Hepatic stellate cell (primary cell): Measurements from ENCODE around the gene NAA15.
A peak's percentile ranks its signal among the peaks of the same experiment; 100 is the strongest.
"Not testable (repeated sequence)": the region's sequence is repeated elsewhere in the genome, so short reads cannot be mapped to it uniquely, and the experiment has no call there.

Source experiments
- DNase-seq: peaks from one replicate; pipeline ENCODE4 v3.0.0; 2011; ENCODE audit warnings: low spot score

NAA15 gene

DNA sequence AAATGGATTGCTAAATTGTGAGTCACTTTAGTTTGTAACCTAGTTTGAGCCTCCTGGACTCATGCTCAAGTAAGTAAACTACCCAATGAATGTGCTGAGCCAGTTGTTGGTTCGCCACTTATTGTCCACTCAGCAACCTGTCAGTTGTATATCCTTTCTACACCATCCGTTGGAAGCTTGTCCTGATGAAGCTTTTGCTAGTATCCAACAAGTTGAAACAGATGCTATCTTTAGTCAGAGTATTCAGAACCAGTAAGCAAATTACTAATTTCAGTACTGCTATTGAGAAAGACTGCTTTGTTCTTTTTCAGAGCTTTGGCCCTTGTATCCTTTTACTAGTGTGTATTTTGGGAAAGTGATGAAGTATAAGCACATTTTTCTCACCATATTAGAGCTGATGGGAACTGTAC lies 4.3 kb upstream of the NAA15 start:
- DNase-seq = no peak

DNA sequence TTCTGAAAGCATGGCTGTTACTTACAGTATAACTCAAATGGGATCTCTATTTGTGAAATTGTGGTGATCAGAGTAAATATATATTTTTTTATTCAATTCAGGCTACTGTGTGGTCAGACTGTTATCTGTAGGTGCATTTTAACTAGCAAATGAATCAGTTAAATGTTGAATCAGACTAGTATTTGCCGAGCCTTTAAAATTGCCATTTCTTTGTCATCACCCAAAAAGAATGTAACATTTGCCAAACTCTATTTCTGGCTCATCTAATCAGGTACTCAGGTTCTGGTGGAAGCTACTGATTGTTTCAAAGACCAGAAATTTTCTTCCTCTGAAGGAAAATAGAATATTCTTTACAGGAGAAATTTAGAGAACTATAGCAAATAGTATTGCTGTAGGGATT lies 1.8 kb upstream of the NAA15 start:
- no peak for DNase-seq

DNA sequence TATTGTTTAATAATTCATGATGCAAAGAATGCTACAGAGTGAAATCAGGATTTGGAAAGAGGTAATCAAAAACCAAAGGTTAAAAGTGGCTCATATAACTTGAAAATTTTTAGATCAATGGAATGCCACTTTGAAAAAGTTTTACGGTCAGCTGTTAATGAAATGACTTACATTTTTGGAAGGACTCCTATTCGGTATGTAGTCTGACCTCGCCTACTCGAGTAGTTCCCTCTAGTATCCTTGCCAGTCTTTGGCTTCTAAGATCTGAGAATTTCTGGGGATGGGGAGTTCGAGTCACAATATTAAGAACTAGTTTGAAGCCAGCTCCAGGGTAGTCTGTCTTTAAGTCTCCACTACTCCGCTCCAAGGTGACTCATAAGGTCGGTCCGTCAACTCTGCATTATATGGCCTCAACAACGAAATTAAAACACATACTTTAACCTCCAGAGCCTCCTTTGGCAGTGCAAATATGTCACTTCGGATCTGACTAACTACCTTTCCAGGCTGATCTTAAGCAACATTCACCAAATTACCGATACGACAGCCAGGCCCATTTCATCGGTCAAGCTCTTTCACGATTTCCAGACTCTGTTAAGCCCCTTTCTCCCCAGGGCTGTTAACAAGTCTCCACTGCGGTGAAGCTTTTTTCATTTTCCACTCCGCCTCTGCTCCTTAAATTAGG lies 733 bp upstream of the NAA15 start:
- no peak for DNase-seq

DNA sequence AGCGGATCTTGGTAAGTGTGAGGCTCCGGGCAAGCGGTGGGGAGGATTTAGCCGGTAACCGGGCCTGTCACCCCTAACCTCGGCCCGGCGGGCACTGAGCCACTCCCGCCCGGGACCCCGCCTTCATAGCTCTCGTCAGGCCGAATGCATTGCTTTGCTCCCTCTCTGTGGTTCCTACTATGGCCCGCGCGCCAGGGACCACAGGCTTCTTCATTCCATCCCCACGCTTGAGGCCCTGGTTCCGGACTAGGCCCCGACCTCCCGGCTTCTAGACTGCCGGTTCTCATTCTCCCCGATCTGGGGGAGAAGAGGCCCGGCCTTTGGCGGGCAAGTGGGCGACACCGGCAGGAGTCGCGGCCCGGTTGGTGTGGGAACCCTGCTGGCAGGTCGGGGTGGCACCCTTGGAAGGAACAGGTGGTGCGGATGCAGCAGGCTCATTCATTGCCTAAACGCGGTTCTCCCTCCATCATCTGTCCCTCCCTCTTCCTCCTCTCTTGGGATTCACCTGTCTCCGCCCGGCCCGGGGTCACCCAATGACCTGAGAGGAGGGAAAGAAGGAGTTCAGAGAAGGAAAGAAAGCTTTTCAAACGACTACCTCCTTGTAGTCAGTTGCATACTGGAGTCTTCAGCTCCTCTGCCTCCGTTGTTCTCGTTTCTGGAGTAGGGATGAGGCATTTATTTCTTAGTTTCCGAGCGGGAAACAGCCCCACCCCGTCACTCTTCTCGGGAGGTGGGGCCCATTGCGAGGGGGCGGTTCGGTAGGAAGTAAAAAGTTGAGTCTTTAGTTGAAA lies 711 bp downstream of the NAA15 start, which contains the start of gene NDUFC1:
Gene NDUFC1 (minus strand): TSS at position 657 of the 791 bp plus-strand sequence. CDS start 6,679 bp downstream, outside the sequence.
- peak; percentile 70 for DNase-seq

DNA sequence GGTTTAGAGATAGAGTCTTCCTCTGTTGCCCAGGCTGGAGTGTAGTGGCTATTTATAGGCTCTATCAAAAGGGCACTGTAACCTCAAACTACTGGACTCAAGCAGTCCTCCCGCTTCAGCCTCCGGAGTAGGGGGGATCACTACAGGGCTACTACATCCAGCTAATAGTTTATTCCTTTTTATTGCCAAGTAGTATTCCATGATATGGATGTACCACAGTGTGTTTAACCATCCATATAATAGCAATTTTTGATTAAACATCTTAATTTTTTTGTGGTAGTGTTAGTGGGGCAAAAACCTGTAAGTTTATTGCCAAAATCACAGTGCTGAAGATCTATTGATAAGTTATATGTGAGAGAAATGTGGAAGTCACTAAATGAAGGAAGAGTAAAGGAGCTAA lies 3.6 kb downstream of the NAA15 start:
- DNase-seq = no peak

DNA sequence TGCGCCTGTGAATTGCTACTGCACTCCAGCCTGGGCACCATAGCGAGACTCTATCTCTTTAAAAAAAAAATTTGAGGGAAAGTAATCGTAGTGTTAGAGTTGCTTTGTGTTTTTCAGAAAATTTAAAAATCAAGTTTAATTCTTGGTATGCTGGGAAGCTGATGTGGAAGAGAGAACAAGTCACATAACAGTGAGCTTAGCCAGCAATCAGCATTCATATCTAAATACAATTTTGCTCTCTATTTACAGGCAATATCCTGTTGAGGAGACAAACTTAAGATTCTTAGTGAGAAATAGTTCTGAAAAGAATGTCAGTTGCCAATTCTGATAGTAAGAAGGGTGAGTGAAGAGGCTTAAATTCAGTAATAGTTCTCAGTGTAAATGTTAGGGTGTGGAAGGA lies 10.6 kb downstream of the NAA15 start:
- DNase-seq = no peak

DNA sequence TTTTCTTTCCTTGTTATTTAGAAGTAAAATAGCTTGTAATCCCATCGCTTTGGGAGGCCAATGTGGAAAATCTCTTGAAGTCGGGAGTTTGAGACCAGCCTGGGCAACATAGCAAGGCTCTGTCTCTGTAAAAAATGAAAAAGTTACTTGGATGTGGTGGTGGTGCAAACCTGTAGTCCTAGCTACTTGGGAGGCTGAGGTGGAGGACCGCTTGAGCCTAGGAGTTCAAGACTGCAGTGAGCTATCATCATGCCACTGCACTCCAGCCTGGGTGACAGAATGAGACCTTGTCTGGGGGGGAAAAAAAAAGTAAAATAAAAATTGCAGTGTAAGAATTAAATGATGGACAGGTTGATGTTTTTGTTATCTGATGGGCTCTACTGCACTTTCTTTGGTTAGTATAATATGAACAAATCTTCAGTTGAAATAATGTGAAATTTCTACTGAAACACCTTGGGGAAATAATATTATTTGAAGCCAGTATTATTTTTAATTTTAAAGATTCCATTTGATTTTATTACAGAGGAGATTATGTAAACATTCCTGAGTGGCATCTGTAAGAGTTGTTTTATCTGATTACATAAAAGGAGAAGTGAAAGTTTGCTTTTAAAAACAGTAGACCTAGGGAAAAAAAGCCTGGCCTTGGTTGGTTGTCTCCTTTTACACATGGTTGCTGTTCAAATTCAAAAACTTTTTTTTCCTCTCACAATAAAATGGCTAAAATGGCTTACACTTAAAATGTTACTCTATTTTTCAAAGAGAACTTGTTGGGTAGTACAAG lies 11.4 kb downstream of the NAA15 start:
- no peak for DNase-seq

DNA sequence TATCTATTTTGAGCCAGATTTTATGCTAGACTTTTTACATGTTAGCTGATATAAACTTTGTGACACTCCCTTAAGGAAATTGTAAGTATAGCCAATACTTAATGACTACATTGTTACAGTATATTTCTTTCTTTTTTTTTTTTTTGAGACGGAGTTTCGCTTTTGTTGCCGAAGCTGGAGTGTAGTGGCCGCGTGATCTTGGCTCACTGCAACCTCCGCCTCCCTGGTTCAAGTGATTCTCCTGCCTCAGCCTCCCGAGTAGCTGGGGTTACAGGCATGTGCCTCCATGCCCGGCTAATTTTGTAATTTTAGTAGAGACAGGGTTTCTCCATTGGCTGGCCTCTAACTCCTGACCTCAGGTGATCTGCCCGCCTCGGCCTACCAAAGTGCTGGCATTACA lies 12.1 kb downstream of the NAA15 start:
- not testable (repeated sequence) for DNase-seq

DNA sequence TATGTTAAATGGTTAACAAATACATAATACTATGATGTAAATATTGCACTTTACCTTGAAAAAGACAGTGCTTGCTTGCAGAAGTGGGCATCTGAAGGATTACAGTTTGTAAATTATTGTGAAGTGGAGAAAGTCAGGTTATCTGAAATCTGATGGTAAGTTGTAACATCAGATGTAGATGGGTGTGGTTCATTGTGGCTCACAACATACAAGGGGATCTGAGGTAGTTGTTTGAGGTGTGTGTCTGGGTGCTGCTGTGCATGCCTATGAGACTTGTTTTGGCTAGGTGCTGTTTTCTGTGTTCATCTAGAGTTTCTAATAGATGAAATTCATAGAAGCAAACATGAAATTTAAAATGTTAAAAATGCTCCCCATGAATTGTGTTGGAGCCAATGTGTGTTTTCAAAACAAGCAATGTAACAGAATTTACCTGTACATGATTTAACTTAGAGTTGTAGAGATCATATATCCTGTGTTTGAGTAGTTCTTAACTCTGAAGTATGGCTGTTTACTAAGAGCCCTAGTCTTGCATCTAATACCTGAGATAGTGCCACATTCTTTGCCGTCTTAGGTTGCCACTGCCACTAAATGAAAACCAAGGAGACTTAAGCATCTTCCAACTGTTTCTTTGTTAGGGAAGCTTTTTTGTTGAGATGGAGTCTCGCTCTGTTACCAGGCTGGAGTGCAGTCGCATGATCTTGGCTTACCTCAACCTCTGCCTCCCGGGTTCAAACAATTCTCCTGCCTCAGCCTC lies 12.9 kb downstream of the NAA15 start:
- no peak for DNase-seq

DNA sequence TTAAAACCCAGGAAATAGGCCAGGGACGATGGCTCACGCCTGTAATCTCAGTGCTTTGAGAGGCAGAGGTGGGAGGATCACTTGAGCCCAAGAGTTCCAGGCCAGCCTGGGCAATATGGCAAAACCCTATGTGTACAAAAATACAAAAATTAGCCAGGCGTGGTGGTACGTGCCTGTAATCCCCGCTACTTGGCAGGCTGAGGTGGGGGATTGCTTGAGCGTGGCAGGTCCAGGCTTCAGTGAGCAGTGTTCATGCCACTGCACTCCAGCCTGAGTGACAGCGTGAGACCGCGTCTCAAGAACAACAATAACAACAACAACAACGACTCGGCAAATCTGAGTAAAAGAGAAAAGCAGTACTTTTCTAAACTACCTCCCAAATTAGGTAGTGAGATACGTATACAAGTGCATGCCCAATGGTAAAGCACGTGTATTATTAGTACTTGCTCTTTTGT lies 13.9 kb downstream of the NAA15 start:
- no peak for DNase-seq

DNA sequence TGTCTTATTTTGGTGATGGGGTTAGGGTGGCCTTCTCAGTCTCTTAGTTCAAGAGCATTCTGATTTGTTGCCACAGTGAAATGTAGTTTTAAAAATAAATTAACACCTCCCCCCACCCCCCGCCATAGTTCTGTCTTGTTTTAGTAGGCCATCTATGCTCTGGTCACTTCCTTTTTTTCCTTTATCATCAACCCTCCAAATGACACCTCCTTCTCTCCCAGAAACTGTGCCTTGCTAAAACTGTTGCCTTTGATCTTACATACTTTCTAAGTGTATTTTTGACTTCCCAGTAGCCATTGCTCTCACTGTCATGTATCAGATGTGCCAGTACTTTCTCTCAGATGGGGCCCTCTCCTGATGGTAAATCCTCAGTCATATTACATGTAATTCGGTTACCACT lies 15.4 kb downstream of the NAA15 start:
- no peak for DNase-seq

DNA sequence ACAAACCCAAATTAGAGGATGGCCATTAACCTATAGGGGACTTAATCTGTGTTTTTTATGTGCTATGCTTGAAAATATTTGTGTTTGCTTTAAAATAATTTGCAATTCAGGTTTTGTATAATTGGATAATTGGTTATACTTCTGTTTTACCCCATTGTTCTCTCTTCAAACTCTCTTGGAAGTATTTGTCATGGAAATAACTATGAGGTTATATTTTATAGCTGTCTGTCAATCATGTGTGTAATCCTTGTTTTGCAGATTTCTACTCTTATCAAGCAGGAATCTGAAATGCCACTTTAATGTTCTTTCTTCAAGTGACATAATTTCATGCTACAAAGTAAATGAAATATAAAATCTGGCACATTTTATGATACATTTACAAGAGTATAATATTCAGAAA lies 16.3 kb downstream of the NAA15 start:
- DNase-seq = no peak

DNA sequence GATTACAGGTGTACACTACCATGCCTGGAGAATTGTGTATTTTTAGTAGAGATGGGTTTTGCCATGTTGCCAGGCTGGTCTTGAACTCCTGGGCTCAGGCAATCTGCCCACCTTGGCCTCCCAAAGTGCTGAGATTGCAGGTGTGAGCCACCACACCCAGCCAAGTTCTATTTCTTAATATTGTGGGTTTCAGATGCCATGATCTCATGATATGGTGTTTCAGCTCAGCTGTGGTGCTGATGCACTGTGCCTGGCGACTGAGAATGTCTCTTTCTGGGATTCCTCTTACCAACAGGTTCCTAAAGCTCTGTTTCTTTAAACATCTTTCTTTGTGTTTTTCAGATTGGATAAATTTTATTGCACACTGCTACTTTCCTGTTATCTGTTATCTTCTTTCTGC lies 18.3 kb downstream of the NAA15 start:
- no peak for DNase-seq

DNA sequence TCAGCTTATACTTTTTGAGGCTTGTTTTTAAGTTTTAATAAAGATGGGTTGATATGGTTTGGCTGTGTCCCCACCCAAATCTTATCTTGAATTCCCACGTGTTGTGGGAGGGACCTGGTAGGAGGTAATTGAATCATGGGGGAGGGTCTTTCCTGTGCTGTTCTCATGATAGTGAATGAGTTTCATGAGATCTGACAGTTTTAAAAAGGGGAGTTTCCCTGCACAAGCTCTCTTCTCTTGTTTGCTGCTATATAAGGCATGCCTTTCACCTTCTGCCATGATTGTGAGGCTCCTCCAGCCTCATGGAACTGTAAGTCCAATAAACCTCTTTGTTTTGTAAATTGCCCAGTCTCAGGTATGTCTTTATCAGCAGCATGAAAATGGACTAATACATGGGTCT lies 20.8 kb downstream of the NAA15 start:
- not testable (repeated sequence) for DNase-seq

DNA sequence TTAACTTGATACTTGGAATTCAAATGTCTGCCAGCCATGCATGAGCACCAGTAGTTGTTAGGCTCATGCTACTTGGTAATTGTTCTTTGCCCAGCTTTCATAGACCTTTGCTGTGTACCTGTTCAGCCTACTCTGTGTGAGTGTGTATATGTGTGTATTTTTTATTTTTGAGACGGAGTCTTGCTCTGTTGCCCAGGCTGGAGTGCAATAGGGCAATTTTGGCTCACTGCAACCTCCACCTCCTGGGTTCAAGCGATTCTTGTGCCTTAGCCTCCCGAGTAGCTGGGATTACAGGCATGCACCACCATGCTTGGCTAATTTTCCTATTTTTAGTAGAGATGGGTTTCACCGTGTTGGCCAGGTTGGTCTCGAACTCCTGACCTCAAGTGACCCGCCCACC lies 21.2 kb downstream of the NAA15 start:
- DNase-seq = not testable (repeated sequence)

DNA sequence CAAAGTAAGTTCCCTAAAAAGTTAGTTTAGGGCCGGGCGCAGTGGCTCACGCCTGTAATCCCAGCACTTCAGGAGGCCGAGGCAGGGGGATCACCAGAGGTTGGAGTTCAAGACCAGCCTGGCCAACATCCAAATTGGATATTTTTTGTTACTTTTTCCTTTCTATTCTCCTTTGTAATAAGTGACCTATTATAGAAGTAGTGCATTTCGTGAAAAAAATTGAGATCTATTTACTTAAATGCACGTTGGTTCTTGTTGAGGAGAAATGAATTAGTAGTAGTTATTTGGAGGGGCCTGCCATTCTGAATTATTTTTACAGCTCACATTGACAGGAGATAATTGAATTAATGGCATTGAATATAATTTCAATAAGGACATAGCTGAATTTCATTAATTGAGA lies 23.3 kb downstream of the NAA15 start:
- no peak for DNase-seq

DNA sequence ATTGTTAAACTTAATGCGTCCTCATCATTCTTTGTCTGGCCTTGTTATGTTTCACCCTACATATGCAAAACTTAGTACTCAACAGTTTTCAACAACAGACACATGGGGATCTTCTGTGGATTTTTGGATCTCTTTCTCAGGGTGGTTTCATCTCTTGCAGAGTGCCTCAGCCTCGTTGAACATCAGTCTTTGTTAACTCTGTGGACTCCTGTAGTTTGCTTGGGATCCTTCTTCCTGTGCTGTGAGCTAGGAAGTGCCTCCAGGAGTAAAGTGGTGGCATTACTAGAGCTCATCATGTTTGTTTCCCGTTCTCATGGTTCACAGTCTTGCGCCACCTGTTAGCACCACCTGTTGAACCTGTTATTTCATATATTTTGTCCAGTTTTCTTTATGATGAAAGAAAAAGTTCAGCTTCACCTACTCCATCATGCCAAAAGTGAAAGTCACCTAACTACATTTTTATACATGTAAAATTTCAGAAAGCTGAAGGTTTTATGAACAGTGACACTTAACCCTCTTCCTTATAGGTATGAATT lies 28.4 kb downstream of the NAA15 start:
- DNase-seq = no peak

DNA sequence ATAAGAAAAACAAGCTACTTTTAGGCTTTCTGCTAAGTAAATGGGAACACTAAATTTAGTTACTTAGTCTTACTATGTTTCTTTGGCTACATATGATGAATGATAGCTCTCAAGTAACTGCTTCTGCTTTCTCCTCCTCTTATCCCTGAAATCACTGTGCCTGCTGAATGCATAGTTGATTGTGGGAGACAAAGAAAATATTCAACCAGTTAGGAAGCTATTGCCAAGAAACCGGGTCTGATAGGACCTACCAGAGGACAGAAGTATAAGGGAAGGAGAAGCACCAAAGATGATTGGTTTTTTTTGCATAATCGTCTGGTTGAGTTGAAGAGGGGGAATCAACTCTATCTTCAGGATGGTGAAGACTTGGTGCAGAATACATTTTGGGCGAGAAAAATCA lies 29.0 kb downstream of the NAA15 start:
- no peak for DNase-seq

DNA sequence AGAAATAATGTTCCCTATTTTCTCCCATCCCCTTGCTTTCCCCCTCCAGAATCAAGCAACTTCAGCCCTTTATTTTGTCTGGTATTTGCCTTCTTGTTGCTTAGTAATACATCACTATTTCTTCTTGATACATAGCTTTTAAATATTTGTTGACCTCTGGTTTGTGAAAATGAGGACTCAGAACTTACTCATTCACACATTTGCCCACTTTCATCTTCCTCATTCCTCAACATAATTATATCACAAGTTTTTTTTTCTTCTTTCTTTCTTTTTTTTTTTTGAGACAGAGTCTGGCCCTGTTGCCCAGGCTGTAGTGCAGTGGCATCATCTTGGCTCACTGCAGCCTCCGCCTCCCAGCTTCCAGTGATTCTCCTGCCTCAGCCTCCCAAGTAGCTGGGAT lies 29.9 kb downstream of the NAA15 start:
- DNase-seq = no peak

DNA sequence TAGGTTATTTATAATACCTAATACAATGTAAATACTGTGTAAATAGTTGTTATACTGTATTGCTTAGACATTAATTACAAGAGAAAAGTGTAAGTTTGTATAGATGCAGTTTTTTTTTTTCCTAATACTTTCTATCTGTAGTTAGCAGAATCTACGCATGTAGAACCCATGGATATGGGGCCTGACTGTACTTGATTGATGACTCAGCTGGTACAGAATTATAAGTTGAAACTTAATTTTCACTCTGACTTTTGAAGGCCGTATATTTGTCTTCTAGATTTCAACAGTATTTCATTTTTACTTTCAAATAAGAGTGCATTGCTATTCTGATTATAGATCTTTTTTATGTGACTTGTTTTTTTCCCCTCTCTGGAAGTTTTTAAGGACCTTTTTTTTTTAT lies 31.7 kb downstream of the NAA15 start:
- no peak for DNase-seq

DNA sequence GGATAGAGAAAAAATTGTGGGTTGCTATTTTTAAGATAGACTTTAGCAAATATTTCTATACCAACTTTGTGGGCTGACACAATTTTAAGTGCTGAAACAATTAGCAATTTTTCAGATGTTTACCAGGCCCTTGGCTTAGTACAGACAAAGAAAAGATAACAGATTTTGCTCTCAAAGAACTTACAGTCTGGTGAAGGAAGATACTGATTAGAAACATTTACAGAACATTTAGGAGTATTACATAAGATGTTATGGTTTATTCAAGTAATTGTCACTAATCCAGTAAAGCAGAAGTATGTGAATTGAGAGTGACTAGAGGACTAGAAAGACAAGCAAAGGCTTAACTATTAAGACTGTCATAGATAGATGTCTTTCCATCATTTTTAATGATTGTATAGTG lies 36.3 kb downstream of the NAA15 start:
- DNase-seq = no peak

DNA sequence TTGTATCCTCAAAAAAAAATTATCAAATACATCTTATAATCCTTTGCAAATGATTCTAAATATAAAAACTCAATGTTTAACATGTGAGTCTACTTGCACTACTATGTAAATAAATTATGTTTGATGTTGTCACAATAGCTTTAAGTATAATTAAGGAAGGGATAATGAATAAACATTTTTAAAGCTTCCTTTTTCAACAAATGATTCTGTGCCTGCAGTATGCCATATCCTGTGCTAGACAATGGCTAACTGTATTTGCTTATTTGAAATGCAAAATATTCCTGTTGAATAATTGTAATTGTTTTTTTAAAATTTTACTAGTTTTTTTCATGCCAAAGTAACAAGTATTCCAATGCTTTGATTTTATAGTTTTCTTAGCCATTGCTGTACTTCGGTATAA lies 60.0 kb downstream of the NAA15 start:
- DNase-seq = no peak
